Peyer's patch (tissue), 4 donors: Measurements from ENCODE around the gene ZMAT5. TPM values are rescaled to one million over a fixed set of nuclear protein-coding genes. Genes with fewer than 3 reads are reported as not detected.

Experiments used
- DNase-seq, 3 donors: peaks; one replicate each; pipeline ENCODE4 v3.0.0-alpha.2; 2017 to 2019
- H3K27ac ChIP-seq, 4 donors: fragments of 200-600 bp; sonication (generic); one replicate each; pipeline ENCODE4 v1.5.1; 2016 to 2019
- H3K27me3 ChIP-seq, 2 donors: fragments of 200-600 bp; sonication (generic); one replicate each; pipeline ENCODE4 v1.5.1; 2019
- H3K36me3 ChIP-seq, 3 donors: fragments of 200-600 bp; sonication (generic); one replicate each; pipeline ENCODE4 v1.5.1; 2016 to 2019
- H3K4me1 ChIP-seq, 4 donors: fragments of 200-600 bp; sonication (generic); one replicate each; pipeline ENCODE4 v1.5.1; 2016 to 2019
- H3K4me3 ChIP-seq, 4 donors: fragments of 200-600 bp; sonication (generic); 1 replicate in 3 of 4; 2 replicates in 1 of 4; pipeline ENCODE4 v1.5.1; 2016 to 2019; ENCODE audit warnings: mild to moderate bottlenecking in 1 of 4
- H3K9me3 ChIP-seq, 4 donors: fragments of 200-600 bp; sonication (generic); one replicate each; pipeline ENCODE4 v1.5.1; 2016 to 2019; ENCODE audit warnings: mild to moderate bottlenecking in 1 of 4
- POLR2A ChIP-seq, 2 donors: fragments of 450-650 bp; IDR thresholded peaks; one replicate each; pipeline ENCODE4 v1.5.1; 2017; ENCODE audit warnings: antibody characterized with exemption in 2 of 2, mild to moderate bottlenecking in 2 of 2, moderate library complexity in 2 of 2
- small RNA-seq, 2 donors: library from RNA; depleted of rRNA; stranded (forward); fragments of <200 nt; gene quantifications; one replicate each; pipeline ENCODE3, GENCODE V24; 2016
- total RNA-seq, 4 donors: library from RNA; depleted of rRNA; stranded (reverse); fragments of >200 nt; gene quantifications; one replicate each; pipeline ENCODE4 v1.1.0, GENCODE V29; 2016
- TF ChIP-seq, protein P1 (sequence below), 6 experiments: fragments of 450-650 bp in 4 of 6; fragments of 200-600 bp in 2 of 6; sonication (generic) in 1 of 6; IDR thresholded peaks; one replicate each; pipeline ENCODE4 v1.5.1; 2017 to 2019; ENCODE audit warnings: antibody characterized with exemption in 6 of 6, mild to moderate bottlenecking in 3 of 6, moderate library complexity in 1 of 6

The ZMAT5 gene
- total RNA-seq, 4 donors from 2014 or later, result 16.2 to 22.5 (median 17.9) TPM

DNA sequence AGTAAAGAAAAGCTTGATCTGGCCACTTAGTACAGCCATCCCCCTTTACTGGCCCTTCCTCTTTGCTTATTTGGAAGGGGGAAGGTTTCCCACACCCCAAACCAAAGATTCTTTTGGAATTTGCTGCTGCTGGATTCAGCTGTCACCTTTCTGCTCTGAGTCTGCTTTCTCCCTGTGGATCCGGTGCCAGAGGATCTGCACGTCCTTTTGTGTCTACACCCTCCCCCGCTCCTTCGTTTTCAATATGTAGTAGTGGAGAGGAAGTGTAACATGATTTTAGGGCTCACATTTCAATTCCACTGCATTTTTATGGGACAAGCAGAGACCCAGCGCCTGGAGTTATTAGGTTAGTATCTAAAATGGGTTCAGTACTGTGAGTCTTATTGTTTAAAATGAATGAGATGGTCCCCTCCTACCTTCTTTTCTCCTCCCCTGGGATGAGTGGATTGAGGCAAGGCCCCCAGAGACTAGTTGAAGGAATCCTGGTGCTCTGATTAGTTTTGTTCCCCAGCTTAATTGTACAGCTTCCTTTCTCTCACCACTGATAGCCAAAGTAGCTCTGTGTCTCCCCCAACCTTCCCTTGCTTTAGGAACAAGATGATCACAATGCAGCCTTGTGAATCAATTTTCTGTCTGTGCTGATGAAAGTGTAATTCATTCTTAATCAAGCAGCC is 77.5 kb downstream of the ZMAT5 start:
- no peak for DNase-seq
- H3K27ac ChIP-seq, result no peak overlapping the region

DNA sequence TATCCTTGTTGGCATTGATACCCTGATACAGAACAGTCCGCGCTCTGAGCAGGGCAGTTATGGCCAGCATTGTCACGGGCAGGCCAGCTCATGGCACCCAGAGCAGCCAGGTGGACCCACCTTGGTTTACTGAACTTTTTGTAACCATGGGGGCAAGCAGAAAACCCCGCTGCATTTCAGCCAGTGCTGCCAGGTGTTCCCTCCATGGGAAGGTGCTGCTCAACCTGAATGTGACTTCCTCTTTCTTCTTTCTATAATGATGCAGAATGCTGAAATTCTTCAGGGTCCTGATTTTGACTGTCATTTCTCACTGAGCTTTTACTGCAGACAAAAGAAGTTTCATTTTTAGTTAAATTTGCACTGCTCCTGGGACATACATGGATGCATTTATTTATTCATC is 82.6 kb downstream of the ZMAT5 start:
- H3K27me3 ChIP-seq, result no peaks in the 10 kb centered on the region

More for the DNA sequence above, 77.5 kb downstream of the ZMAT5 start:
- H3K4me1 ChIP-seq, result no peaks in the 10 kb centered on the region
- no peak for TF ChIP-seq POLR2A (IDR thresholded peaks at IDR 0.05)
- TF ChIP-seq, protein P1, sequence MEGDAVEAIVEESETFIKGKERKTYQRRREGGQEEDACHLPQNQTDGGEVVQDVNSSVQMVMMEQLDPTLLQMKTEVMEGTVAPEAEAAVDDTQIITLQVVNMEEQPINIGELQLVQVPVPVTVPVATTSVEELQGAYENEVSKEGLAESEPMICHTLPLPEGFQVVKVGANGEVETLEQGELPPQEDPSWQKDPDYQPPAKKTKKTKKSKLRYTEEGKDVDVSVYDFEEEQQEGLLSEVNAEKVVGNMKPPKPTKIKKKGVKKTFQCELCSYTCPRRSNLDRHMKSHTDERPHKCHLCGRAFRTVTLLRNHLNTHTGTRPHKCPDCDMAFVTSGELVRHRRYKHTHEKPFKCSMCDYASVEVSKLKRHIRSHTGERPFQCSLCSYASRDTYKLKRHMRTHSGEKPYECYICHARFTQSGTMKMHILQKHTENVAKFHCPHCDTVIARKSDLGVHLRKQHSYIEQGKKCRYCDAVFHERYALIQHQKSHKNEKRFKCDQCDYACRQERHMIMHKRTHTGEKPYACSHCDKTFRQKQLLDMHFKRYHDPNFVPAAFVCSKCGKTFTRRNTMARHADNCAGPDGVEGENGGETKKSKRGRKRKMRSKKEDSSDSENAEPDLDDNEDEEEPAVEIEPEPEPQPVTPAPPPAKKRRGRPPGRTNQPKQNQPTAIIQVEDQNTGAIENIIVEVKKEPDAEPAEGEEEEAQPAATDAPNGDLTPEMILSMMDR (IDR thresholded peaks at IDR 0.05), result no peak
- H3K27me3 ChIP-seq, result no peaks in the 10 kb centered on the region
- no peak overlapping the region for H3K4me3 ChIP-seq
- peaks cover 0 to 25% (median 0%) of the 10 kb centered on the region in 3 donors for H3K36me3 ChIP-seq
- no peaks in the 10 kb centered on the region for H3K9me3 ChIP-seq

DNA sequence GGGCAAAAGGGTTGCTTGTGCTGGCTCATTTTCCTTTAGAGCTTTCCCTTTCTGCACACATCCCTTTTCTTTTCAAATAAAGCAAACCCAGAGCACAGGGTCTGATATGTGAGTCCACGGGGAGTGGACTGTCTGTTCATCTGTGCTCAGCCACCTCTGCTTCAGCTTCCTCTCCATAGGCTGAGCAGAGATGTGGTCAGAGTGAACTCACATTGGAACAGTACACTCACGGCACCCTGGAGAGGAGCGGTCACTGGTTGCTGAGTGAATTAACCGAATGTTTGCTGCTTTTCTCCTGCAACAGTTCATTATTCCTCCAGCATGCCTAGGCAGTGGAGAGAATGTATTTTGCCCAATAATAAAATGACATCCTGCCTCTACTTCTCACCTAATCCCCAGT is 83.3 kb downstream of the ZMAT5 start:
- H3K4me1 ChIP-seq, result no peaks in the 10 kb centered on the region
- no peak overlapping the region for H3K27ac ChIP-seq
- TF ChIP-seq, protein P1 (IDR thresholded peaks at IDR 0.05), result no peak
- no peak for TF ChIP-seq POLR2A (IDR thresholded peaks at IDR 0.05)
- peaks cover 0 to 72% (median 0%) of the 10 kb centered on the region in 3 donors for H3K36me3 ChIP-seq
- H3K4me3 ChIP-seq, result no peak overlapping the region
- DNase-seq, result no peak
- no peaks in the 10 kb centered on the region for H3K9me3 ChIP-seq
- no peaks in the 10 kb centered on the region for H3K27me3 ChIP-seq

More for the DNA sequence above, 82.6 kb downstream of the ZMAT5 start:
- Histone ChIP-seq H3K9me3 (no peaks in the 10 kb centered on the region), H3K36me3 (peaks cover 0 to 65% (median 0%) of the 10 kb centered on the region in 3 donors), H3K4me3 (no peak overlapping the region), H3K4me1 (no peaks in the 10 kb centered on the region), H3K27ac (no peak overlapping the region)
- TF ChIP-seq, protein P1 (IDR thresholded peaks at IDR 0.05), result no peak
- TF ChIP-seq POLR2A (IDR thresholded peaks at IDR 0.05), result no peak
- no peak for DNase-seq

Small RNA genes within 50 kb of the gene (small RNA-seq; reads per million reads assigned to genes)
- gene AC004882.2 (0 reads per million in 2 donors), gene RF00019 (0 reads per million in 2 donors)

Other genes with a start within 250 kb of the ZMAT5 start
- gene THOC5, start 213.2 kb downstream of the ZMAT5 start, total RNA-seq, result 100 to 1,000 TPM in 1 of 4 donors, 10 to 100 TPM in 3; 33.3 to 191 (median 37.3) TPM
- gene NIPSNAP1, start 185.9 kb downstream of the ZMAT5 start, total RNA-seq, result 10 to 100 TPM; 33.0 to 60.5 (median 39.8) TPM
- gene NF2, start 163.4 kb downstream of the ZMAT5 start, total RNA-seq, result 10 to 100 TPM; 30.5 to 82.5 (median 36.6) TPM
- 1 to 10 TPM; 1.6 to 5.8 (median 2.9) TPM for gene CABP7, start 47.0 kb downstream of the ZMAT5 start, total RNA-seq
- gene UQCR10, start 362 bp upstream of the ZMAT5 start, total RNA-seq, result 100 to 1,000 TPM in 2 of 4 donors, 10 to 100 TPM in 2; 60.9 to 144 (median 88.2) TPM
- gene ASCC2, start 71.3 kb upstream of the ZMAT5 start, total RNA-seq, result 10 to 100 TPM; 47.5 to 91.6 (median 78.4) TPM
- gene MTMR3, start 116.2 kb upstream of the ZMAT5 start, total RNA-seq, result 10 to 100 TPM; 49.4 to 97.8 (median 84.0) TPM